HG03457 (cell line): ENCODE measurements around the gene ZNHIT2.

Source experiments
- ATAC-seq: cut with Tn5 transposase; IDR thresholded peaks from one replicate; pipeline ENCODE4 v1.9.1; 2021; ENCODE audit warnings: moderate number of reproducible peaks; ENCODE audit not compliant: unreplicated experiment

ZNHIT2 gene

GRCh38 chr11:65107078-65107477 is 10.4 kb downstream of the ZNHIT2 start:
- ATAC-seq = no peak

GRCh38 chr11:65104628-65105027 is 12.9 kb downstream of the ZNHIT2 start:
- no peak for ATAC-seq

- ATAC-seq = no peak
These were observed 14.0 kb downstream of the ZNHIT2 start for GRCh38 chr11:65103476-65103875.

- ATAC-seq = no peak
These were observed 15.1 kb downstream of the ZNHIT2 start for GRCh38 chr11:65102142-65103095.

GRCh38 chr11:65100674-65101350 is 16.7 kb downstream of the ZNHIT2 start:
- no peak for ATAC-seq

GRCh38 chr11:65096926-65097325 is 20.6 kb downstream of the ZNHIT2 start:
- ATAC-seq = peak; percentile 11

- peak; percentile 62 for ATAC-seq
These were observed 21.3 kb downstream of the ZNHIT2 start, which contains the start of gene VPS51 for GRCh38 chr11:65095974-65096806. VPS51 (plus strand) TSS chr11:65096214; CDS start chr11:65096251, 37 bp downstream.

GRCh38 chr11:65095427-65095826 is 22.1 kb downstream of the ZNHIT2 start:
- no peak for ATAC-seq

GRCh38 chr11:65090628-65091027 is 26.9 kb downstream of the ZNHIT2 start:
- ATAC-seq = no peak

- no peak for ATAC-seq
These were observed 27.9 kb downstream of the ZNHIT2 start for GRCh38 chr11:65089621-65090020.

- no peak for ATAC-seq
These were observed 29.7 kb downstream of the ZNHIT2 start for GRCh38 chr11:65087827-65088226.

GRCh38 chr11:65087216-65087615 is 30.3 kb downstream of the ZNHIT2 start:
- no peak for ATAC-seq

GRCh38 chr11:65086809-65087208 is 30.7 kb downstream of the ZNHIT2 start:
- no peak for ATAC-seq

GRCh38 chr11:65085446-65085845 is 32.1 kb downstream of the ZNHIT2 start:
- no peak for ATAC-seq

GRCh38 chr11:65084598-65085375 is 32.7 kb downstream of the ZNHIT2 start:
- ATAC-seq = no peak

- ATAC-seq = peak; percentile 44
These were observed 33.5 kb downstream of the ZNHIT2 start, which contains the start of the genes CDCA5 and ZFPL1 for GRCh38 chr11:65083834-65084597. CDCA5 (minus strand) TSS chr11:65084040; CDS start chr11:65083978, 62 bp downstream. ZFPL1 (plus strand) TSS chr11:65084222; CDS start chr11:65084699, 477 bp downstream.

- peak; percentile 5 for ATAC-seq
These were observed 34.2 kb downstream of the ZNHIT2 start for GRCh38 chr11:65083134-65083833.

- ATAC-seq = no peak
These were observed 38.6 kb downstream of the ZNHIT2 start for GRCh38 chr11:65078786-65079342.
